TTC549 (cell line): Measurements from ENCODE around the gene PRR33.

ENCODE experiments used
- FAIRE-seq: peaks from 2 replicates; lab custom pipeline; 2012; peaks lifted over from hg19 to GRCh38; lab: Jason Lieb, UNC

Gene PRR33

DNA sequence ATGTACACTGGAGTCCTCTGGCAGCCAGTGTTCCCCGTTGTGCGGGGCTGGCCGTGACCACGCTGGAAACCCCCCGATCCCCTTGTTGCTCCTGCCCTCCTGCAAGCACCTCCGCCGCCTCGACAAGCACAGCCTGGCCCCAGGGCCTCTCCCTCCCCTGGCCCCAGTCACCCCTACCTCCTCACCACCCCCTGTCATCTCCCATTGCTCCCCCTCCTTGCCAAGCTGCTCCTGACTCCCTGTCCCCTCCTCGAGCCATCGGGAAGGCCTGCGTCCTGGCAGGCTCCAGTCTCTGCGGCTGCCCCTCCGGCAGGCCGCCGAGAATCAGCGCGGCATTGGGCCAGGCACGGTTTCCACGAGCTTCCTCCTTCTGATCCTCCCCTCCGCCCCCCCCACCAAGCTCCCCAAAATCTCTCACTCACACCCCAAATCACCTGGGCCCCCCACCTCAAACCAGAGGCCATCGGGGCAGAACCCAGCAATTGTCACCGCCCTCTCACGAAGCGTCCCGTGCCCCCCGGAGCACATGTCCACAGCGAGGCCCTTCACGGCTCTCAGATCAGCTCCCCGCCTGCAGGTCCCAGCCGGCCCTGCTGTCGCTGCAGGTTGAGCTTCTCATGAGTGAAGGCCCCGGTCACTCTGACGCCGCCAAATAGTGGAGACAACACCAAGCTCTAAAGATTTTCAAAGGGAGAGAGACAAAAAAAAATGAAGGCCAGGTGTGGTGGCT lies 44.5 kb downstream of the PRR33 start:
- no peak for FAIRE-seq

DNA sequence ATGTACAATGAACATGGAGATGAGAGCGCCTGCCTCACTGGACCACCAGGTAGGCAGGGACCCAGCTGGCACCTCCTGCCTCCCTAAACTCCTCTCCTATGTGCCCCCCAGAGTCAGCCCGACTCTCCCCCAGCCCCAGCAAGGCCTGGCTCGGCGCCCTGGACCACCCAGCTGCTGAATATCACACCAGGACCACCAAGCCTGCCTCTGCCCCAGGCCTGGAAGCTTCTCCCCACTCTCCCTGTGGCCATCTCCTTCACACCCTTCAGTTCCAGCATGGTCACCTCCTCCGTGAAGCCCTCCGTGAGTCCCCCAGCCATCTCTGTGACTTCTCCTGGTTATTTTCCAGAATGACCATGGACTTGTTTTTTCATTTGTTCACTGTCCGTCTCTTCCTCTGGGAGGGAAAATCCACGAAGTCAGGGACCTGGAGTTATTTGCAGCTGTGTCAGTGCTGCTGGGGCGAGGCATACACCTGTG lies 45.2 kb downstream of the PRR33 start:
- FAIRE-seq = no peak

DNA sequence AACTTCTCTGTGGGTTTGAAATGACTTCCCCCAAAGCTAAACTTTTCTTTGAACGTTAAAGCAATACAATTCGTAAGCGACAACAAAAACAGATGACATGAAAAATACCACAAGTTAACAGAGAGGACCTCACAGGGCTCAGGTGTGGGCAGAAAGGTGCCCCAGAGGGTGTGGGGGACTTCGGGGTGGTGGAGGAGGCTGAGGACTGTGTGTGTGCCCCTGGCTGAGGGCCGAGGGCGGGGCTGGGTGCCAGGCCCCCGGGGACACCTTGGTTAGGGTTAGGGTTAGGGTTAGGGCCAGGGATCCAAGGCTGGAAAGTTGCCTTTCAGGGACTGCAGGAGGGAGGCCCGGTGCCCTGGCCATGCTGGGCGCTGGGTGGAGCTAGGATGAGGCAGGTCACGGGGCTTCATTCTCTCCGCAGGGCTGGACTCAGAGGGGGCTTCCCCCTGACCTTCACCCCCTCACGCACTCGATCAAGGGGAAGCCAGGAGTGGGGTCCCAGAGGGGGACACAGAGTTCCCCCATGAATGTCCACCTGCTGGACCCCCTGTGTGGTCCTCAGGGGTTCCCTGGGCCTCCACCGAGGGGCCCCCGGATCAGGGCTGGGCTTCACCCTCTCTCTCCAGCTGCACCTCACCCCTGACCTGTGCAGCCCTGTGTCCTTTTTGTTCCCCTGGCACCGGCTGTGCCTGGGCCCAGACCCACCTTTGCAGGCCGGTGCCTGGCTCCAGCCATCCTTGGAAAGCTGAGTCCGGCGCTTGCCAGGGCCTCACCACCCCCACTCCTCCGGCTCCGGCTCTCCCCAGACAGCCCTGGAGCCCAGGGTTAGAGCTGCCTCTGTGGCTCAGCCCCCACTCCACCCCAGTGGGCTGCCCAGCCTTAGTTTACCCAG lies 45.9 kb downstream of the PRR33 start:
- FAIRE-seq = no peak

DNA sequence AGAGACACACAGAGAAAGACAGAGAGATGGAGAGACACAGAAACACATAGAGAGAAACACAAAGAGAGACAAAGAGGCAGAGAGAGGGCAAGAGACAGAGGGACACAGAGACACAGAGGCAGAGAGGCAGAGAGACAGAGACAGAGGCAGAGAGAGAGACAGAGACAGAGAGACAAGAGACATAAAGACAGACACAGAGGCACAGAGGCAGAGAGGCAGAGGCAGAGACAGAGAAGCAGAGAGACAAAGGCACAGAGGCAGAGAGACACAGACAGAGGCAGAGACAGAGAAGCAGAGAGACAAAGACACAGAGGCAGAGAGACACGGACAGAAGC lies 46.6 kb downstream of the PRR33 start:
- no peak for FAIRE-seq

DNA sequence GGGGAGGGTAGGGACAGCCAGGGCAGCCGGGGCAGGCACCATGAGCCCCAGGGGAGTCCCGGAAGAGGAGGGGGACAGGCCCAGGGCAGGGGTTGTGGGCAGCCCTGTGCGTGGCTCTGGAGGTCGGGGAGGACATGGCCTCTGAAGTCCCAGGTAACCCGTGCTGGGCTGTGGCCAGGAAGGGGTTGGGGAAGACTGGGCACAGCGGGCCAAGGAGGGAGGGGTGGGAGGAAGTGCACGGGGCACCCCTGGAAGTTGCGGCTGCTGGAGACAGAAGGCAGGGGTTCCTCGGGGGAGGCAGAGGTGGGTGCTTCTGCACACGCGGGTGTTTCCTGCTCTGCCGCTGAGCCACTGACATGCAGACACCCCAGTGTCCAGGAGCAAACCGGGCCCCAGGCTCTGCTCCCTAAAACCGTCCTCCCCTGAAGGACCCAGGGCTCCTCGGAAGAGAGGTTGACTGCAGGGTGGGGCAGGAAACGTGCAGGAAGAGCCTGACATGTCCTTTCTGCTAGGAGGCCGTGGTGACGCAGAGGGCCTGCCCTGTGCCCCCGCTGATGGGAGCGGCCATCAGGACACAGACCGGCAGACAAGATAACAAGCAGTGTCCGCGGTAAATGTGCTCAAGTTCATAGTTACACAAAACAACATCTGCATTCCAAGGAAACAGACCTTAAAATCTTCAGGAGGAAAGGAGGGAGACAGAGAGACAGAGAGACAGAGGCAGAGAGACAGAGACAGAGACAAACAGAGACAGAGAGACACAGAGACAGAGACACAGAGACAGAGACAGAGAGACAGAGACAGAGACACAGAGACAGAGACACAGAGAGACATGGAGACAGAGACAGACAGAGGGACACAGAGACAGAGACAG lies 47.2 kb downstream of the PRR33 start:
- no peak for FAIRE-seq

DNA sequence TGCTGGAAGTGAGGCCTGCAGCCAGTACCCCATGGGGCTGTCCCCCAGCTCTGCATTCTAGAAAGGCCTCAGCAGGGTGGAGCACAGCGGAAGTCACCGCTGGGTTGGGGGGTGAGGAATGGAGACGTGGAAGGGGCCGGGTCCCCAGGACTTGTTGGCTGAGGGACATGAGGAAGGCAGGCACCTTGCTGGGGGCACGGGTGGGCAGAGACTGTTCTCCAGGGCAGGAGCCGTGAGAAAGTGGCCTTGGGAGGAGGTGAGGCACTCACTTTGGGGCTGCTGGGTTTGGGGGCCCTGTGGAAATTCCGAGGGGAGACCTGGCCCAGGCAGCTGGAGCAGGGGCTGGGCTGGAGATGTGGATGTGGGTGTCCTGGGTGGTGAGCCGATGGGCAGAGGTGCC lies 47.9 kb downstream of the PRR33 start:
- FAIRE-seq = no peak

DNA sequence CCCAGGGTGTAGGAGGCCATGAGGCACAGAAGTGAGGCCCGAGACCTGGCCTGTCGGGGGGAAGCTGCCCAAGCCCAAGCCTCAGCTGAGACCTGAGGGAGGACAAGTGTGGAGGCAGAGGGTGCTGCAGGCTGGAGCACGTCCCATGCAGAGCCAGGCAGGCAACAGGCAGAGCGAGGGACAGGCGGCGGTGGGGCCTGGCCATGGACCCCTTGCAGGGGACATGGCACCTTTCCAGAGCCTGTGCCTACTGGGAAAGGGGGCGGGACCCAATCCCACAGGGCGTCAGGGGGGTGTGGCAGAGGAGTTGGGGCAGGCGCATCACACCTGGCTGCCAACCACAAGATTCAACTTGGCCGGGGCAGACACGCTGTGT lies 48.6 kb downstream of the PRR33 start:
- FAIRE-seq = no peak

DNA sequence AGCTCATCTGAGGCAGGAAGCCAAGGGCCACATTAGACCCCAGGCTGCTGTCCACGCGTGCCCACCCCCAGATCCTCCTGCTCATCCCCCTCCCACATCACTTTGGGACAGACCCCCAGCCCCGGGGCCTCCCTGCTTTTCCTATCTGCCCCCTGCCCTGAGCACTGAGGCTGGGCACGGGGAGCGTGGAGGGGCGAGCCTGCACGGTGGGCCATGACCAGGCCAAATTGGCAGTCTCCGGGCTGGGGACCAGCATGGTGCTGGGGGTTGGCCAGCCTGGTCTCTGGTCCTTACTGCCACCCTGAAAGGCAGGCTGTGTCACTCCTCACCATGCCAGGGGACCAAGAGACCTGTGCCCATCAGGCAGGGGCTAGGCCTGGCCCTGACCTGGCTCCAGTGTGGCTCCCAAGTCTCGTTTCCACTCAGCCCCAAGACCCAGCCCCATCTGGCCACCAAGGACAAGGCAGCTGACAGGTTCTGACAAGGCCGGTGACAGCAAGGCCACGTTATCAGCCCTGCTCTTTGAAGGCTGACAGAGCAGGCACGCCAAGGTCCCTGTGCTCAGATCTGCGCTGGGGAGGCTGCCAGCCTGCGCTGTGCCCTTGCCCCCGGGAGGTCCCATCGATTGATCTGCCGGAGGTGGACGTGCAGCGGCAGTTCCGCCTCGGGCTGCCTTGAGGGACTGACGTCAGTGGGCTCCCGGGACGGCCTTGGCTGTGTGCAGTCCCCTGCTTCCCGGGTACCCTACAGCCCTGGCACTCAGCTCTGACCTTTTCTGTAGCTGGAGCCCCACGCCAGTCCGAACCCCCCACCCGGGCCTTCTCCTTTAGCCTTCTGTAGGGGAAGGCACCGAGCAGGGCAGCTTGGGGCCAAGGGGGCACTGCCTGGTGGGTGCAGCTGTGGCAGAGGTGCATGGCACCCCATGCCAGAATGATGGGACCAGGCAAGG lies 49.3 kb downstream of the PRR33 start:
- no peak for FAIRE-seq

DNA sequence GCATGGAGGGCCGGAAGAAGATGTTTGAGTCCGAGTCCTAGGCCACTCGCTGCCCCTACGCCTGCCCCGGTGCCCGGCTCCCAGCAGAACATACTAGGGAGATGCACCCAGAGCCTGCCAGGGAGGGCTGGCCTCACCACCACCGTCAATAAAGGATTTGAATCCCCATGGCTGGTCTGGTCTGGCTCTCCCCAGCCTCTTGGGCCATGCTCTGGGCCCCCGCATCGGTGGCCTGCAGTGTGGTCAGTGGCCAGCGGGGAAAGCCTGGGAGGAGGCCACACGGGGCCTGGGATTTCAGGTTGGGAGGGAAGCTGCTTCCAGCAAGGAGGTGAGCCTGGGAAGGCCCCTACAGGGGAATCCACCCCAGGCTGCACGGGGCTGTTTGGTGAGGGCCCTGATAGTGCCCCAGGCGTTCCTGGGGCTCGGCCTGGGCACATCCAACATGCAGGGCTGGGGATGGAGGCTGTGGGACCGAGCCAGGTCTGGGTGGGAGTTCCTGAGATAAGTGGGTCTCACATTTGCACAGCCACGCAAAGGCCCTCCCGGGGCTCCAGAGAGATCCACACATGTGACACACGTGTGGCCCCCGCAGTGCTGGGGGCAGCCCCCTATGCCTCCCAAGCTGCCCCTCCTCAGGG lies 50.1 kb downstream of the PRR33 start:
- FAIRE-seq = no peak

DNA sequence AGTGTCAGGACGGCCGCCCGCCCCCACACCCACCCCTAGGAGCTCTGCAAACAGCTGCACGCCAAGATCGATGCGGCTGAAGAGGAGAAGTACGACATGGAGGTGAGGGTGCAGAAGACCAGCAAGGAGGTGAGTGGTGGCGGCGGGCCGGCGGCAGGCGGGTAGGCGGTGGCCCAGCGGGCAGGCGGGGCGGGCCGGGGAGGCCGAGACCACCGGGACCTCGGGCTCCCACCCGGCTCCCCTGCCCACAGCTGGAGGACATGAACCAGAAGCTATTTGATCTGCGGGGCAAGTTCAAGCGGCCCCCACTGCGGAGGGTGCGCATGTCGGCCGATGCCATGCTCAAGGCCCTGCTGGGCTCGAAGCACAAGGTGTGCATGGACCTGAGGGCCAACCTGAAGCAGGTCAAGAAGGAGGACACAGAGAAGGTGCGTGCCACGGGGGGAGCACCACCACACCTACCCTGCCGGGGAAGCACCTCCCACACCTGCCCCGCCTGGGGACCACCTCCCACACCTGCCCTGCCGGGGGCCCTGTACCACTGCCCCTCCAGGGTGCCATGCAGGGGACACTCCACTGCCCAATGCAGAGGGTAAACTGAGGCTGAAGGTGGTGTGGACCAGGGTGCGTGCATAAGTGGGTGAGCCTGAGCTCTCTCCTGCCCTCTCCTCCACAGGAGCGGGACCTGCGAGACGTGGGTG lies 50.8 kb downstream of the PRR33 start:
- no peak for FAIRE-seq

DNA sequence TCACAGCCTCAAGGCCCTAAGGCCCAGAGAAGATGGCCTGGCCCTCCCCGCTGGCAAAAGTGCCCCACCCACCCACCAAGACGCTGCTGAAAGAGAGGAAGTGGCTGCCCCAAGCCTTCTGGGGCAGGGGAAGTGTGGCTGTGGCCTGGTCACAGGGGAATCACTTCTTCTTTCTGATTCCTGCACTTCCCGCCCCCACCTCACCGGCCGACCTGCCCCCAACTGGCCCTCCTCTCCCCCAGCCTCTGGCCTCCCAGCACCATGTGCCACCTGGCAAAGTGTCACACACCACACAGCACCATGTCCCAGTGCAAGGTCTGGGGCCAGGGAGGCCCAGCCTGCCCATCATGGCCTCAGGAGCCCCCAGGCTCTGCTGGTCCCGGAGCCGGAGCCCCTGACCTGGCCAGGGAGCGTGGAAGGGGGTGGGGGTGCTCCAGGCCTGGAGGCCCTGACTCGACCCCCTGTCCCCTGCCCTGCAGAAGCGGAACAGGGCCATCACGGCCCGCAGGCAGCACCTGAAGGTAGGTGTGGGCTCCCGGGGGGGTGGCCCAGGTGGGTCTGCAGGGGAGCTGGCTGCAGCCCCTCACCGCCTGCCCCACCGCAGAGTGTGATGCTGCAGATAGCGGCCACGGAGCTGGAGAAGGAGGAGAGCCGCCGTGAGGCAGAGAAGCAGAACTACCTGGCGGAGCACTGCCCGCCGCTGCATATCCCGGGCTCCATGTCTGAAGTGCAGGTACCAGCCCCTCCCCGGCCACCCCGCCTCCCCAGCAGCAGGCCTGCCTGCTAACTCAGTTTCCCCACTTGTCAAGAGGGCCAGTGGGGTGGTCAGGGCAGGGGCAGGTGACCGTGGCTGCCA lies 51.5 kb downstream of the PRR33 start:
- no peak for FAIRE-seq

DNA sequence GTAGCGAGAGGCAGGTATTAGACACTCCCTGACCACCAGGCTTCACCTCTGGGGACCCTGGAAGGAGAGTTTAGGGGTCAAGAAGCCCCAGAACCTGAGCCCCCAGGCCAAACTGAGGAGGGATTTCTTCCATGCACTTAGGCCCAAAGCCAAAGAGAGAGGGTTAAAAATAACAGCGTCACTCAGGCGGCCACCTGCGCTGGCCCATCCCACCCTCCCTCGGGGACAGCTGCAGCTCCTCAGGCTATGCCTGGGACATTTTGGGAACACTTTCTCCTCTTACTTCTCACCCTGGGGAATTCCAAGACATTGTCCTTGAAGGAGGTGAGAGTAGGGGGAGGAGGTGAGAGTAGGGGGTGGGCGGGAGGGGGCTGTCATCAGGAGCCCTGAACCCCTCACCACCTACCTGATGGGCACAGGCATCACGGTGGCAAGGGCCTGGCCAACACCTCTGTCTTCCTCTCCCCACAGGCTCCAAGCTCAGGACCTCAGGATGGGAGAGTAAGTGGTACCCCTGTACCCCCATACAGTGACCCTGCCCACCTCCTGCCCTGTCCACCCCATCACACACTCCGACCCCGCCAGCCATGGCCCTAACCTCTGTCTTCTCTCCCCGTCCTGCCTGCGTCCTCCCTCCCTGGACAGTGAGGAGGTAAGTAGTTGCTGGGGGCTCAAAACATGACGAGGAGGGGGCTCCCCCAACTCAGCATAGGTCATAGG lies 52.3 kb downstream of the PRR33 start:
- no peak for FAIRE-seq

DNA sequence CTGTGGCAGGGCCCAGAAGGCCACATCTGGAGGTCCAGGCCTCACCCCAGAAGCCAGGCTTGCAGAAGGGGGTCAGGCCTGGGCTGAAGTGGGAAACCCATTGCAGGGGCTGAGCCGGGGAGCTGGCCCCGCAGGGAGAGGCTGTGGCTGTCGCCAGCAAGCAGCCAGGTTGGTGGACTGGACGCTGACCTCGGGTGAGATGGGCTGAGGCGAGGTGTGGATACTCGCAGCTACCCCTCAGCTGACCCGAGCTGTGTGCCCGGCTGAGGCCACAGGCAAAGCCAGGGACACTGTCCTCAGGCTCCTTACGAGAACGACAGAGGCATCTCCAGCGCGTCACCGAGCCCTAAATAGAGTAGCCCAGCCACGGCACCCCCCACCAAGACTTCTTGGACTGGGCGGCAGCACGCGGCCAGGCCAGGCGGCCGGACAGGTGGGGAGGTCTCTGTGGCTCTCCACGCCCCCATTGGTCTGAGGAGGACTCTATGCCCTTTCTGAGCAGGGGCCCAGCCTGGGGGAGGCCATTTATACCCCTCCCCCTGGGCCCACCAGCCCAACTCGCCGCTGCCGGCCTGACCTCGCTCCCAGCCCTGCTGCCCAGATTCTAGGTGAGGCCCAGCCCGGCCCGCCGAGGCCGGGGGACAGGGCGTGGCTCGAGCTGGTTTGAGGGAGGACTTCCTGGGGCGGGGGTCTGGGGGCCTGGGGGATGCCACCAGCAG lies 53.1 kb downstream of the PRR33 start, which contains the start of gene TNNI2:
Gene TNNI2 (plus strand): TSS at position 556 of the 719 bp plus-strand sequence. CDS start 716 bp downstream, outside the sequence.
- no peak for FAIRE-seq
